Fibroblast of lung (primary cell): Measurements from ENCODE around the gene FOSL2.

Experiments used
- EZH2 ChIP-seq: IDR thresholded peaks from 2 replicates; pipeline ENCODE4 v1.5.1; 2012; ENCODE audit warnings: low read length, control low read depth, mild to moderate bottlenecking; ENCODE audit errors: missing control alignments
- TF ChIP-seq, protein P1 (sequence below), 2 donors: IDR thresholded peaks in 1 of 2; conservative IDR thresholded peaks in 1 of 2; 1 replicate in 1 of 2; 2 replicates in 1 of 2; pipeline ENCODE4 v1.5.1; 2011 to 2012; ENCODE audit warnings: low read length in 2 of 2, control low read depth in 1 of 2, inconsistent platforms in 1 of 2, low read depth in 1 of 2, mild to moderate bottlenecking in 1 of 2

DNA sequence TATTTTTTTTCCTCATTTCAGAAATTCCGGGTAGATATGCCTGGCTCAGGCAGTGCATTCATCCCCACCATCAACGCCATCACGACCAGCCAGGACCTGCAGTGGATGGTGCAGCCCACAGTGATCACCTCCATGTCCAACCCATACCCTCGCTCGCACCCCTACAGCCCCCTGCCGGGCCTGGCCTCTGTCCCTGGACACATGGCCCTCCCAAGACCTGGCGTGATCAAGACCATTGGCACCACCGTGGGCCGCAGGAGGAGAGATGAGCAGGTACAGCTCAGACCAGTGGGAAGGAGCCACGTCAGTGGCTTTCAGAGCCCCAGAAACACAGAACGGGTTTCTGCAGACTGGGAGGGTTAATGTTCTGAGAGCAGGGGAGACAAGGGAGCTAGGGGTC lies 11.4 kb downstream of the FOSL2 start:
- TF ChIP-seq EZH2, result no peak
- TF ChIP-seq, protein P1, sequence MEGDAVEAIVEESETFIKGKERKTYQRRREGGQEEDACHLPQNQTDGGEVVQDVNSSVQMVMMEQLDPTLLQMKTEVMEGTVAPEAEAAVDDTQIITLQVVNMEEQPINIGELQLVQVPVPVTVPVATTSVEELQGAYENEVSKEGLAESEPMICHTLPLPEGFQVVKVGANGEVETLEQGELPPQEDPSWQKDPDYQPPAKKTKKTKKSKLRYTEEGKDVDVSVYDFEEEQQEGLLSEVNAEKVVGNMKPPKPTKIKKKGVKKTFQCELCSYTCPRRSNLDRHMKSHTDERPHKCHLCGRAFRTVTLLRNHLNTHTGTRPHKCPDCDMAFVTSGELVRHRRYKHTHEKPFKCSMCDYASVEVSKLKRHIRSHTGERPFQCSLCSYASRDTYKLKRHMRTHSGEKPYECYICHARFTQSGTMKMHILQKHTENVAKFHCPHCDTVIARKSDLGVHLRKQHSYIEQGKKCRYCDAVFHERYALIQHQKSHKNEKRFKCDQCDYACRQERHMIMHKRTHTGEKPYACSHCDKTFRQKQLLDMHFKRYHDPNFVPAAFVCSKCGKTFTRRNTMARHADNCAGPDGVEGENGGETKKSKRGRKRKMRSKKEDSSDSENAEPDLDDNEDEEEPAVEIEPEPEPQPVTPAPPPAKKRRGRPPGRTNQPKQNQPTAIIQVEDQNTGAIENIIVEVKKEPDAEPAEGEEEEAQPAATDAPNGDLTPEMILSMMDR (conservative IDR thresholded peaks at IDR 0.05 in 1 of 2, IDR thresholded peaks at IDR 0.05 in 1 of 2; ENCODE audit: low read depth in 1 of 2, low read length in 2 of 2), result no peak
